ENCODE measurements around the gene DCTN4.

DCTN4 gene

GRCh38 chr5:150660108-150660831, 98.5 kb downstream of the DCTN4 start:
- TF ChIP-seq CTCF (IDR thresholded peaks at IDR 0.05; ENCODE audit: borderline replicate concordance, insufficient read depth, low read depth, low read length): no peak
- H3K4me3 ChIP-seq (ENCODE audit: low read depth, low read length): no peak overlapping the region

DNA sequence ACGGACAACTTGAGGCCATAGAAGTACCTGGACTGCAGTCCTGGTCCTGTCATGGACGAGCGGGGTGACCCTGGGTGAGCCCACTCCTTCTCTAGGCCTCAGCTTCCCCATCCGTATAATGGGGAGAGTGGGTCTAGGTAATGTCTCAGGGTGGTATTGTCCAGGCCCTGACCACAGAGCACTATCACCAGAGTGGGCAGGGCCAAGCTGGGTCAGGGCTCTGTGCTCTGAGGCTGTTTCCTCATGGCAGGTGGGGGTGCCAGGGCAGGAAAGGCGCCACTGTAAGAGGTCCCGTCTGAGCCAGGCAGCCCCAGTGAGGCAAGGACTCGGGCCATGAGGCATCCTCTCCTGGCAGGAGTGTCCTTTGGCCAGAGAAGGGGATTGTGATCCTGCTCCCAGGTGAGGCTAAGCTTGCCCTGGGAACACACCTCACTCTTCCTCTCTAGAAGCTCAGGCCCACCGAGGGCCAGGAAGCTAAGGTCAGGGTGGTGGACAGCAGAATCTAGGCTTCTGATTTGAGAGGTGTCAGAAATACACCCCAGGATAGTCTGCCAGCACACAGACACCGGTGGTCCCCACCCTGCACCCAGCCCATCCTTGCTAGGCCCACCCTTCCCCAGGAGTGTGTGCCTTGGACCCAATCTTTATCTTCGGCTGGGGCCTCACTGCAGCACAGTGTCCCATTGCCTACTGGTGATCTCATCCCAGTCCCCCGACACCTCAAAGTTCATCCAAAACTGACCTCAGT, 99.3 kb downstream of the DCTN4 start:
- H3K4me3 ChIP-seq (ENCODE audit: low read depth, low read length): no peak overlapping the region
- no peak for TF ChIP-seq CTCF (IDR thresholded peaks at IDR 0.05; ENCODE audit: borderline replicate concordance, insufficient read depth, low read depth, low read length)

- no peak overlapping the region for H3K4me3 ChIP-seq (ENCODE audit: low read depth, low read length)
- no peak for TF ChIP-seq CTCF (IDR thresholded peaks at IDR 0.05; ENCODE audit: borderline replicate concordance, insufficient read depth, low read depth, low read length)
These were observed 100.0 kb downstream of the DCTN4 start for GRCh38 chr5:150658699-150659265.
